RCC 7860 (cell line): ENCODE data around the gene PLA2G6.
"Not testable (repeated sequence)": the region's sequence is repeated elsewhere in the genome, so short reads cannot be mapped to it uniquely, and the experiment has no call there.

Experiments
- DNase-seq: peaks from one replicate; pipeline ENCODE4 v3.0.0-alpha.2; 2015; ENCODE audit warnings: low spot score
- FAIRE-seq: peaks from 2 replicates; lab custom pipeline; 2012; peaks lifted over from hg19 to GRCh38; lab: Jason Lieb, UNC

Gene PLA2G6

GRCh38 chr22:38191731-38192474, 10.3 kb upstream of the PLA2G6 start:
- FAIRE-seq (no peak), DNase-seq (no peak)

GRCh38 chr22:38191055-38191454, 9.4 kb upstream of the PLA2G6 start:
- DNase-seq (no peak), FAIRE-seq (no peak)

- no peak for FAIRE-seq
These were observed 9.0 kb upstream of the PLA2G6 start for GRCh38 chr22:38190581-38190980.

GRCh38 chr22:38189104-38189503, 7.5 kb upstream of the PLA2G6 start:
- no peak for FAIRE-seq
- DNase-seq: no peak

More at GRCh38 chr22:38190581-38190980, 9.0 kb upstream of the PLA2G6 start:
- DNase-seq: no peak

- FAIRE-seq (no peak), DNase-seq (no peak)
These were observed 6.0 kb upstream of the PLA2G6 start for GRCh38 chr22:38187413-38188212.

- no peak for FAIRE-seq
These were observed 4.8 kb upstream of the PLA2G6 start for GRCh38 chr22:38186429-38186828.

GRCh38 chr22:38184788-38185187, 3.2 kb upstream of the PLA2G6 start:
- FAIRE-seq: no peak
- DNase-seq: no peak

More at GRCh38 chr22:38186429-38186828, 4.8 kb upstream of the PLA2G6 start:
- no peak for DNase-seq

- no peak for DNase-seq
These were observed 683 bp downstream of the PLA2G6 start for GRCh38 chr22:38180841-38181452.

GRCh38 chr22:38178605-38178937, 3.1 kb downstream of the PLA2G6 start:
- not testable (repeated sequence) for DNase-seq, FAIRE-seq

More at GRCh38 chr22:38180841-38181452, 683 bp downstream of the PLA2G6 start:
- no peak for FAIRE-seq

GRCh38 chr22:38177926-38178604, 3.6 kb downstream of the PLA2G6 start:
- DNase-seq (peak; percentile 84), FAIRE-seq (peak; percentile 70)

- not testable (repeated sequence) for DNase-seq, FAIRE-seq
These were observed 4.1 kb downstream of the PLA2G6 start for GRCh38 chr22:38177571-38177925.

GRCh38 chr22:38177044-38177443, 4.6 kb downstream of the PLA2G6 start:
- FAIRE-seq (no peak), DNase-seq (no peak)

GRCh38 chr22:38176170-38176741, 5.4 kb downstream of the PLA2G6 start:
- FAIRE-seq: no peak
- peak; percentile 67 for DNase-seq

- no peak for FAIRE-seq
- DNase-seq: no peak
These were observed 6.2 kb downstream of the PLA2G6 start for GRCh38 chr22:38175206-38176118.

GRCh38 chr22:38174626-38175025, 7.0 kb downstream of the PLA2G6 start:
- DNase-seq: no peak
- no peak for FAIRE-seq

- FAIRE-seq (no peak), DNase-seq (no peak)
These were observed 8.1 kb downstream of the PLA2G6 start for GRCh38 chr22:38173641-38173906.

- no peak for FAIRE-seq
- no peak for DNase-seq
These were observed 8.6 kb downstream of the PLA2G6 start for GRCh38 chr22:38172832-38173640.

GRCh38 chr22:38171927-38172831, 9.5 kb downstream of the PLA2G6 start:
- DNase-seq: no peak

More at GRCh38 chr22:38171927-38172831, 9.5 kb downstream of the PLA2G6 start:
- no peak for FAIRE-seq
